OCI-LY1 (cell line): ENCODE results near the gene SKAP2.

Experiments used
- EZH2 ChIP-seq: fragments of 200-600 bp; sonication (generic), shearing (Covaris generic); IDR thresholded peaks from 2 replicates; pipeline ENCODE4 v1.8.0; 2017; ENCODE audit warnings: borderline replicate concordance, mixed run types, mild to moderate bottlenecking, antibody characterized with exemption, low read length, moderate library complexity, mixed read lengths
- TF ChIP-seq, protein P1 (sequence below): fragments of 200-600 bp; sonication (generic), shearing (Covaris generic); IDR thresholded peaks from 2 replicates; pipeline ENCODE4 v1.5.1; 2017; ENCODE audit warnings: mild to moderate bottlenecking, antibody characterized with exemption, low read length, moderate library complexity, mixed read lengths

- TF ChIP-seq, protein P1, sequence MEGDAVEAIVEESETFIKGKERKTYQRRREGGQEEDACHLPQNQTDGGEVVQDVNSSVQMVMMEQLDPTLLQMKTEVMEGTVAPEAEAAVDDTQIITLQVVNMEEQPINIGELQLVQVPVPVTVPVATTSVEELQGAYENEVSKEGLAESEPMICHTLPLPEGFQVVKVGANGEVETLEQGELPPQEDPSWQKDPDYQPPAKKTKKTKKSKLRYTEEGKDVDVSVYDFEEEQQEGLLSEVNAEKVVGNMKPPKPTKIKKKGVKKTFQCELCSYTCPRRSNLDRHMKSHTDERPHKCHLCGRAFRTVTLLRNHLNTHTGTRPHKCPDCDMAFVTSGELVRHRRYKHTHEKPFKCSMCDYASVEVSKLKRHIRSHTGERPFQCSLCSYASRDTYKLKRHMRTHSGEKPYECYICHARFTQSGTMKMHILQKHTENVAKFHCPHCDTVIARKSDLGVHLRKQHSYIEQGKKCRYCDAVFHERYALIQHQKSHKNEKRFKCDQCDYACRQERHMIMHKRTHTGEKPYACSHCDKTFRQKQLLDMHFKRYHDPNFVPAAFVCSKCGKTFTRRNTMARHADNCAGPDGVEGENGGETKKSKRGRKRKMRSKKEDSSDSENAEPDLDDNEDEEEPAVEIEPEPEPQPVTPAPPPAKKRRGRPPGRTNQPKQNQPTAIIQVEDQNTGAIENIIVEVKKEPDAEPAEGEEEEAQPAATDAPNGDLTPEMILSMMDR: no peak
- no peak for TF ChIP-seq EZH2
Measured at GRCh38 chr7:26648554-26648953, 215.8 kb downstream of the SKAP2 start.
